Heart left ventricle (tissue), 13 donors: ENCODE measurements around the gene KPTN.

Source experiments
- CTCF ChIP-seq, 12 donors: fragments of 200-600 bp; sonication (generic) in 4 of 12; IDR thresholded peaks; one replicate each; pipeline versions ENCODE4 v1.5.0 to v1.8.0; 2018 to 2022; ENCODE audit warnings: antibody characterized with exemption in 12 of 12, mild to moderate bottlenecking in 5 of 12
- POLR2A ChIP-seq, 2 donors: fragments of 450-650 bp; IDR thresholded peaks; one replicate each; pipeline ENCODE4 v1.6.1; 2017; ENCODE audit warnings: antibody characterized with exemption in 2 of 2, mild to moderate bottlenecking in 2 of 2, moderate library complexity in 2 of 2
- donor health status: ischemic (EF 13 %, LVEDD 7.1; RV severe dilation, severe dysfunction).
- donor health status: DM: no; HTN: yes; CAD: no.
- donor health status: DM: no; HTN: no; CAD: no.
- donor health status: ischemic (EF 25% LVEDD 6.9; RV normal size, moderate dysfunction).
- donor health status: ischemic (EF 25% LVEDD 5.7; RV mildly dilated, moderate dysfunction).
- donor health status: ischemic (EF 35%, LVEDD 5.7; RV mildly dilated, moderate dysfunction).
- donor health status: nonischemic (EF 11% LVEDD 7.7; RV severe dilation, severe dysfunction).
- donor health status: DM: yes; HTN: yes; CAD: no.
- donor health status: PGD.
- donor health status: ischemic (EF 29% LVEDD 5.4; RV normal size, mild dysfunction).
- donor health status: nonischemic (EF 23%, LVEDD 6.1; RV moderate dilation, normal function).

- TF ChIP-seq CTCF (IDR thresholded peaks at IDR 0.05) (no peak), POLR2A (IDR thresholded peaks at IDR 0.05) (no peak)
Measured at GRCh38 chr19:47507012-47507411, 23.0 kb upstream of the KPTN start.
